Stimulated activated CD4-positive, alpha-beta T cell treated with anti-CD3 and anti-CD28 coated beads, Interleukin-1b, Interleukin-23, amount 100 ng/mL, for 24 hours (primary cell): ENCODE data around the gene GSE1.
A peak's percentile ranks its signal among the peaks of the same experiment; 100 is the strongest.

Source experiments
- DNase-seq, 4 experiments: peaks; one replicate each; pipeline ENCODE4 v3.0.0-alpha.2; 2020; ENCODE audit warnings: low read depth in 4 of 4, low spot score in 1 of 4

Gene GSE1

GRCh38 chr16:85696781-85697180, 83.7 kb downstream of the GSE1 start:
- DNase-seq: no peak

- no peak for DNase-seq
Measured at GRCh38 chr16:85697431-85697830, 84.3 kb downstream of the GSE1 start.

- no peak for DNase-seq
Measured at GRCh38 chr16:85698459-85698891, 85.4 kb downstream of the GSE1 start.

GRCh38 chr16:85698935-85699558, 85.9 kb downstream of the GSE1 start:
- DNase-seq: no peak

GRCh38 chr16:85699628-85700027, 86.5 kb downstream of the GSE1 start:
- DNase-seq: no peak

GRCh38 chr16:85704011-85704410, 90.9 kb downstream of the GSE1 start:
- no peak for DNase-seq

GRCh38 chr16:85704900-85705846, 92.1 kb downstream of the GSE1 start:
- DNase-seq: no peak

GRCh38 chr16:85706449-85707034, 93.4 kb downstream of the GSE1 start:
- no peak for DNase-seq

GRCh38 chr16:85707528-85708095, 94.5 kb downstream of the GSE1 start:
- DNase-seq: no peak

GRCh38 chr16:85708338-85708737, 95.2 kb downstream of the GSE1 start:
- DNase-seq: no peak

- DNase-seq: no peak
Measured at GRCh38 chr16:85709766-85710585, 96.9 kb downstream of the GSE1 start.

GRCh38 chr16:85710732-85711131, 97.6 kb downstream of the GSE1 start:
- DNase-seq: no peak

- DNase-seq: no peak
Measured at GRCh38 chr16:85711982-85712587, 99.0 kb downstream of the GSE1 start.

GRCh38 chr16:85712801-85713200, 99.7 kb downstream of the GSE1 start:
- DNase-seq: no peak

GRCh38 chr16:85715169-85716021, 102.3 kb downstream of the GSE1 start:
- DNase-seq: no peak

- DNase-seq: no peak
Measured at GRCh38 chr16:85716022-85716679, 103.0 kb downstream of the GSE1 start.

GRCh38 chr16:85716680-85717038, 103.5 kb downstream of the GSE1 start:
- no peak for DNase-seq

GRCh38 chr16:85717393-85718152, 104.5 kb downstream of the GSE1 start:
- peak; percentile 40 to 47 (median 45) for DNase-seq
